ENCODE results near the gene JUN. TPM values are rescaled to one million over a fixed set of nuclear protein-coding genes. Genes with fewer than 3 reads are reported as not detected.

The JUN gene
- total and polyA plus RNA-seq, 2 of the 13 experiments (the other 11 are each of a cell fraction or from before 2014, with no cell fraction given) = 18.2 to 22.3 TPM

DNA sequence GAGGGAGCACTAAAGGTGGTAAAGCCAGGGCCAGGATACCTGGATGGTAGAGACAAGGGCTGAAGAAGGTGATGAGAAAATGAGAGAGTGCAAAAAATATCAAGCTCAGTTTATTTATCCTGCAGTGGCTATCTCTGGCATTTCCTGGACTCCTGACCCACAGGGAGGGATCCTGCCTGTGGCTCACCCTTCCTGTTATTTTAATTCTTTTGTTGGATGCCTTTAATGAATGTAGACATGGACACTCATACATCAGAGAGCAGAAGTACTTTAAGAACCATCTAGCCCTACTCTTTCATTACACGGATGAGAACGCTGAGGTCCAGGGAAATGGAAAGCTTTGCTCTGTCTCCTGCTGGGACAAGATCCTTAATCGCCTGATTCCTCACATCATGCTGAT is 20.6 kb downstream of the JUN start (continued):
- TF ChIP-seq, protein P1, sequence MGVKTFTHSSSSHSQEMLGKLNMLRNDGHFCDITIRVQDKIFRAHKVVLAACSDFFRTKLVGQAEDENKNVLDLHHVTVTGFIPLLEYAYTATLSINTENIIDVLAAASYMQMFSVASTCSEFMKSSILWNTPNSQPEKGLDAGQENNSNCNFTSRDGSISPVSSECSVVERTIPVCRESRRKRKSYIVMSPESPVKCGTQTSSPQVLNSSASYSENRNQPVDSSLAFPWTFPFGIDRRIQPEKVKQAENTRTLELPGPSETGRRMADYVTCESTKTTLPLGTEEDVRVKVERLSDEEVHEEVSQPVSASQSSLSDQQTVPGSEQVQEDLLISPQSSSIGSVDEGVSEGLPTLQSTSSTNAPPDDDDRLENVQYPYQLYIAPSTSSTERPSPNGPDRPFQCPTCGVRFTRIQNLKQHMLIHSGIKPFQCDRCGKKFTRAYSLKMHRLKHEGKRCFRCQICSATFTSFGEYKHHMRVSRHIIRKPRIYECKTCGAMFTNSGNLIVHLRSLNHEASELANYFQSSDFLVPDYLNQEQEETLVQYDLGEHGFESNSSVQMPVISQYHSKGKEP (CRISPR knock-in tag; IDR thresholded peaks at IDR 0.05) = no peak
- TF ChIP-seq NCOR1 (IDR thresholded peaks at IDR 0.05; ENCODE audit: borderline replicate concordance, low read length) = no peak
- no peak for TF ChIP-seq ISL2 (CRISPR knock-in tag; IDR thresholded peaks at IDR 0.05)
- 0 out of 2 replicates have a peak, but pooled peaks have one; percentile 51 for TF ChIP-seq HDAC1 (CRISPR knock-in tag; IDR thresholded peaks at IDR 0.05)
- no peak for TF ChIP-seq TMF1 (CRISPR knock-in tag; IDR thresholded peaks at IDR 0.05; ENCODE audit: low read depth)
- TF ChIP-seq ZSCAN30 (CRISPR knock-in tag; IDR thresholded peaks at IDR 0.05) = no peak
- TF ChIP-seq HNRNPLL (IDR thresholded peaks at IDR 0.05; ENCODE audit: low read depth, low read length, poor library complexity, severe bottlenecking) = no peak
- no peak for TF ChIP-seq RELA (CRISPR knock-in tag; IDR thresholded peaks at IDR 0.05)
- TF ChIP-seq JDP2 (CRISPR knock-in tag; IDR thresholded peaks at IDR 0.05; ENCODE audit: borderline replicate concordance) = no peak
- TF ChIP-seq CEBPG (CRISPR knock-in tag; IDR thresholded peaks at IDR 0.05) = no peak
- TF ChIP-seq, protein P2, sequence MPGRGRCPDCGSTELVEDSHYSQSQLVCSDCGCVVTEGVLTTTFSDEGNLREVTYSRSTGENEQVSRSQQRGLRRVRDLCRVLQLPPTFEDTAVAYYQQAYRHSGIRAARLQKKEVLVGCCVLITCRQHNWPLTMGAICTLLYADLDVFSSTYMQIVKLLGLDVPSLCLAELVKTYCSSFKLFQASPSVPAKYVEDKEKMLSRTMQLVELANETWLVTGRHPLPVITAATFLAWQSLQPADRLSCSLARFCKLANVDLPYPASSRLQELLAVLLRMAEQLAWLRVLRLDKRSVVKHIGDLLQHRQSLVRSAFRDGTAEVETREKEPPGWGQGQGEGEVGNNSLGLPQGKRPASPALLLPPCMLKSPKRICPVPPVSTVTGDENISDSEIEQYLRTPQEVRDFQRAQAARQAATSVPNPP (CRISPR knock-in tag; IDR thresholded peaks at IDR 0.05) = no peak
- no peak for TF ChIP-seq ZNF251 (CRISPR knock-in tag; IDR thresholded peaks at IDR 0.05)
- TF ChIP-seq ZNF776 (CRISPR knock-in tag; IDR thresholded peaks at IDR 0.05) = no peak
- no peak for TF ChIP-seq ZBTB7A (CRISPR knock-in tag; IDR thresholded peaks at IDR 0.05)
- TF ChIP-seq ZNF496 (CRISPR knock-in tag; IDR thresholded peaks at IDR 0.05; ENCODE audit: insufficient replicate concordance) = no peak
- no peak for TF ChIP-seq RFX5 (IDR thresholded peaks at IDR 0.05; ENCODE audit: low read depth, low read length)
- no peak for TF ChIP-seq DMAP1 (CRISPR knock-in tag; IDR thresholded peaks at IDR 0.05)
- TF ChIP-seq, protein P3, sequence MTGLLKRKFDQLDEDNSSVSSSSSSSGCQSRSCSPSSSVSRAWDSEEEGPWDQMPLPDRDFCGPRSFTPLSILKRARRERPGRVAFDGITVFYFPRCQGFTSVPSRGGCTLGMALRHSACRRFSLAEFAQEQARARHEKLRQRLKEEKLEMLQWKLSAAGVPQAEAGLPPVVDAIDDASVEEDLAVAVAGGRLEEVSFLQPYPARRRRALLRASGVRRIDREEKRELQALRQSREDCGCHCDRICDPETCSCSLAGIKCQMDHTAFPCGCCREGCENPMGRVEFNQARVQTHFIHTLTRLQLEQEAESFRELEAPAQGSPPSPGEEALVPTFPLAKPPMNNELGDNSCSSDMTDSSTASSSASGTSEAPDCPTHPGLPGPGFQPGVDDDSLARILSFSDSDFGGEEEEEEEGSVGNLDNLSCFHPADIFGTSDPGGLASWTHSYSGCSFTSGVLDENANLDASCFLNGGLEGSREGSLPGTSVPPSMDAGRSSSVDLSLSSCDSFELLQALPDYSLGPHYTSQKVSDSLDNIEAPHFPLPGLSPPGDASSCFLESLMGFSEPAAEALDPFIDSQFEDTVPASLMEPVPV (CRISPR knock-in tag; IDR thresholded peaks at IDR 0.05) = no peak
- TF ChIP-seq, protein P4, sequence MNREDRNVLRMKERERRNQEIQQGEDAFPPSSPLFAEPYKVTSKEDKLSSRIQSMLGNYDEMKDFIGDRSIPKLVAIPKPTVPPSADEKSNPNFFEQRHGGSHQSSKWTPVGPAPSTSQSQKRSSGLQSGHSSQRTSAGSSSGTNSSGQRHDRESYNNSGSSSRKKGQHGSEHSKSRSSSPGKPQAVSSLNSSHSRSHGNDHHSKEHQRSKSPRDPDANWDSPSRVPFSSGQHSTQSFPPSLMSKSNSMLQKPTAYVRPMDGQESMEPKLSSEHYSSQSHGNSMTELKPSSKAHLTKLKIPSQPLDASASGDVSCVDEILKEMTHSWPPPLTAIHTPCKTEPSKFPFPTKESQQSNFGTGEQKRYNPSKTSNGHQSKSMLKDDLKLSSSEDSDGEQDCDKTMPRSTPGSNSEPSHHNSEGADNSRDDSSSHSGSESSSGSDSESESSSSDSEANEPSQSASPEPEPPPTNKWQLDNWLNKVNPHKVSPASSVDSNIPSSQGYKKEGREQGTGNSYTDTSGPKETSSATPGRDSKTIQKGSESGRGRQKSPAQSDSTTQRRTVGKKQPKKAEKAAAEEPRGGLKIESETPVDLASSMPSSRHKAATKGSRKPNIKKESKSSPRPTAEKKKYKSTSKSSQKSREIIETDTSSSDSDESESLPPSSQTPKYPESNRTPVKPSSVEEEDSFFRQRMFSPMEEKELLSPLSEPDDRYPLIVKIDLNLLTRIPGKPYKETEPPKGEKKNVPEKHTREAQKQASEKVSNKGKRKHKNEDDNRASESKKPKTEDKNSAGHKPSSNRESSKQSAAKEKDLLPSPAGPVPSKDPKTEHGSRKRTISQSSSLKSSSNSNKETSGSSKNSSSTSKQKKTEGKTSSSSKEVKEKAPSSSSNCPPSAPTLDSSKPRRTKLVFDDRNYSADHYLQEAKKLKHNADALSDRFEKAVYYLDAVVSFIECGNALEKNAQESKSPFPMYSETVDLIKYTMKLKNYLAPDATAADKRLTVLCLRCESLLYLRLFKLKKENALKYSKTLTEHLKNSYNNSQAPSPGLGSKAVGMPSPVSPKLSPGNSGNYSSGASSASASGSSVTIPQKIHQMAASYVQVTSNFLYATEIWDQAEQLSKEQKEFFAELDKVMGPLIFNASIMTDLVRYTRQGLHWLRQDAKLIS (CRISPR knock-in tag; IDR thresholded peaks at IDR 0.05) = no peak
- no peak for TF ChIP-seq ZNF670 (CRISPR knock-in tag; IDR thresholded peaks at IDR 0.05; ENCODE audit: borderline replicate concordance)
- TF ChIP-seq TRIM24 (CRISPR knock-in tag; IDR thresholded peaks at IDR 0.05) = no peak

Data from HepG2 (cell line).